Right lobe of liver (tissue), 4 donors: ENCODE results near the gene MTF1.

ENCODE experiments used
- POLR2A ChIP-seq: fragments of 450-650 bp; IDR thresholded peaks from one replicate; pipeline ENCODE4 v1.6.1; 2017; ENCODE audit warnings: antibody characterized with exemption, mild to moderate bottlenecking
- TF ChIP-seq, protein P1 (sequence below), 4 donors: fragments of 200-600 bp in 3 of 4; fragments of 450-650 bp in 1 of 4; IDR thresholded peaks; one replicate each; pipeline versions ENCODE4 v1.5.1 to v1.8.0; 2016 to 2022; ENCODE audit warnings: antibody characterized with exemption in 4 of 4, mild to moderate bottlenecking in 2 of 4
- donor health status: DM: no; HTN: no; CAD: no.
- donor health status: DM: no; HTN: no; CAD: no.
- donor health status: DM: no; HTN: yes; CAD: no.

DNA sequence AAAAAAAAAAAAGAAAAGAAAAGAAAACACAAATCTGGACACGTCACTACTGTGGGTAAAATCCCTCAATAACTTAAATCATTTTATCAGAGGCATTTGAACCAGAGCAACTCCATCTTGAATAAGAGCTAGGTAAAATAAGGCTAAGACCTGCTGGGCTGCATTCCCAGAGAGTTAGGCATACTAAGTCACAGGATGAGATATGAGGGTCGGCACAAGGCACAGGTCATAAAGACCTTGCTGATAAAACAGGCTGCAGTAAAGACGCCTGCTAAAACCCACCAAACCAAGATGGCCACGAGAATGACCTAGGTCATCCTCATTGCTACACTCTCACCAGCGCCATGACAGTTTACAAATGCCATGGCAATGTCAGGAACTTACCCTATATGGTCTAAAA is 43.6 kb upstream of the MTF1 start:
- TF ChIP-seq, protein P1, sequence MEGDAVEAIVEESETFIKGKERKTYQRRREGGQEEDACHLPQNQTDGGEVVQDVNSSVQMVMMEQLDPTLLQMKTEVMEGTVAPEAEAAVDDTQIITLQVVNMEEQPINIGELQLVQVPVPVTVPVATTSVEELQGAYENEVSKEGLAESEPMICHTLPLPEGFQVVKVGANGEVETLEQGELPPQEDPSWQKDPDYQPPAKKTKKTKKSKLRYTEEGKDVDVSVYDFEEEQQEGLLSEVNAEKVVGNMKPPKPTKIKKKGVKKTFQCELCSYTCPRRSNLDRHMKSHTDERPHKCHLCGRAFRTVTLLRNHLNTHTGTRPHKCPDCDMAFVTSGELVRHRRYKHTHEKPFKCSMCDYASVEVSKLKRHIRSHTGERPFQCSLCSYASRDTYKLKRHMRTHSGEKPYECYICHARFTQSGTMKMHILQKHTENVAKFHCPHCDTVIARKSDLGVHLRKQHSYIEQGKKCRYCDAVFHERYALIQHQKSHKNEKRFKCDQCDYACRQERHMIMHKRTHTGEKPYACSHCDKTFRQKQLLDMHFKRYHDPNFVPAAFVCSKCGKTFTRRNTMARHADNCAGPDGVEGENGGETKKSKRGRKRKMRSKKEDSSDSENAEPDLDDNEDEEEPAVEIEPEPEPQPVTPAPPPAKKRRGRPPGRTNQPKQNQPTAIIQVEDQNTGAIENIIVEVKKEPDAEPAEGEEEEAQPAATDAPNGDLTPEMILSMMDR (IDR thresholded peaks at IDR 0.05) = no peak
- TF ChIP-seq POLR2A = no peak
